HG03521 (cell line): ENCODE data around the gene MRPL52.

ENCODE experiments used
- ATAC-seq: cut with Tn5 transposase; IDR thresholded peaks from one replicate; pipeline ENCODE4 v1.9.1; 2021; ENCODE audit warnings: mild to moderate bottlenecking, moderate library complexity; ENCODE audit not compliant: unreplicated experiment

Gene MRPL52

GRCh38 chr14:22878271-22879246 is 48.9 kb downstream of the MRPL52 start:
- no peak for ATAC-seq

DNA sequence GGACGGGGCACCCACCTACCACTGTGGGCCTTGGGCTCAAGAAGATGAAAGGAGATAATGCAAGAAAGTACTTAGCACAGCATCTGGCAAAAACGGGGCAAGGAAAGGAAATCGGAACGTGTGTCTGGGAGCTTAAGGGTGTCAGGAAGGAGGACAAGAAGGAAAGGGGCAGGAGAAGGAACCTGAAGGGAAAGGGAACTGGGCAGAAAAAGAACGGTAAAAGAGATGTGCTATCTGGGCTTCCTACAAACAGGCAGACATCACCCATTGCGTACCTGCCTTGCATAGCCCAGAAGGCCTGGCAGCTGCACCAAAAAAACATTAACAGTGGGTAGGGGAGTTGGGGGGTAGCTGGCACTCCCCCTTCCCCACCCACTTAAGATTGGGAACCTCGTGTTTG is 52.4 kb downstream of the MRPL52 start:
- no peak for ATAC-seq

- ATAC-seq: no peak
These were observed 53.0 kb downstream of the MRPL52 start for GRCh38 chr14:22882529-22883172.

DNA sequence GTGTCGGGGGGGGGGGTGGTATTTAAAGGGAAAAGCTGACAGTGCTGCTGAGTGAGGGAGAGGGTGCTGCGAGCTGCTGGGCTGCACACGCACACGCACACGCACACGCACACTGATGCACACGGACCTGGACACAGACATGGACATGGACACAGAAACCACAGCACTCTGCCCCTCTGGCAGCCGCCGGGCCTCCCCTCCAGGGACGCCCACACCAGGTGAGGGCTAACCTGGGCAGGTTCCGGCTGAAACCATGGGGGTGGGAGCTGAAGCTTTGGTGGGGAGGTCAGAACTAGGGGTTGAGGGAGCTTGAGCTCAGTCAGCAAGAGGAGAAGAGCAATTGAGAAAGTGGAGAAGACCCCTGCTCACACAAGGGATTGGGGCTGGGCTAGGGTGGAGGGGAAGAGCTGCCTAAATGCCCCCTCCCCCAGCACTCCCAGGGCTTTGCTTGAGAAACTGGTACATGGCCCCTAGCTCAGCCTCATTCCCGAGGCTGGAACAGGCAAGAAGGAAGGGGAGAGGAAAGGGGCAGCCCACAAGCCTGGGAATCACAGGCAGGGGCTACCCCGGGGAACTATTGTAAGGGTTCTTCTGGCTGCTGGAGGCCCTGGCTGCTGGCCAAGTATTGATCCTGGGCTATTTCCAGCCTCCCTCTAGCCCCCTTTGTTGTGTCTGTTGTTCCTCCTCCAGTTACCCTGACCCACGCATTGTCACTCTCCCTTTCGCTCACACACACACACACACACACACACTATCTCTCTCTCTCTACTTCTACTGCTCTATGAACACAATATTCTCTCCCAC is 53.7 kb downstream of the MRPL52 start, which contains the start of gene REM2:
Gene REM2, plus strand, starts transcription at position 50 of the 804 bp plus-strand sequence. Its CDS starts 66 bp downstream, at position 116.
- ATAC-seq: no peak

- ATAC-seq: no peak
These were observed 54.5 kb downstream of the MRPL52 start for GRCh38 chr14:22884076-22884737.
